Keratinocyte (primary cell): Measurements from ENCODE around the gene TFPI. TPM values are rescaled to one million over a fixed set of nuclear protein-coding genes. Genes with fewer than 3 reads are reported as not detected.
A peak's percentile ranks its signal among the peaks of the same experiment; 100 is the strongest.

Experiments
- DNase-seq: peaks from one replicate; pipeline ENCODE4 v3.0.0-alpha.2; 2011; ENCODE audit warnings: low read depth, missing footprints, low spot score
- FAIRE-seq: peaks from 2 replicates; lab custom pipeline; 2011; peaks lifted over from hg19 to GRCh38; lab: Jason Lieb, UNC
- H2AFZ ChIP-seq: 2 replicates; pipeline ENCODE4 v1.6.0; 2012; ENCODE audit warnings: low read length, control low read depth, inconsistent platforms; ENCODE audit not compliant: control insufficient read depth
- H3K27ac ChIP-seq: 2 replicates; pipeline ENCODE4 v1.5.1; 2011; ENCODE audit warnings: low read length; ENCODE audit not compliant: control insufficient read depth, insufficient read depth
- H3K27me3 ChIP-seq: 3 replicates; pipeline ENCODE4 v1.6.0; 2011; ENCODE audit warnings: low read length; ENCODE audit not compliant: control insufficient read depth, insufficient read depth; ENCODE audit errors: extremely low read depth
- H3K36me3 ChIP-seq, 2 experiments: 2 replicates in 1 of 2; 3 replicates in 1 of 2; pipeline ENCODE4 v1.5.1; 2011; ENCODE audit warnings: low read length in 2 of 2, mild to moderate bottlenecking in 1 of 2; ENCODE audit not compliant: control insufficient read depth in 2 of 2, insufficient read depth in 2 of 2; ENCODE audit errors: extremely low read depth in 1 of 2
- H3K4me1 ChIP-seq: 3 replicates; pipeline ENCODE4 v1.5.1; 2011; ENCODE audit warnings: low read length; ENCODE audit not compliant: control insufficient read depth, insufficient read depth; ENCODE audit errors: extremely low read depth
- H3K4me2 ChIP-seq: 3 replicates; pipeline ENCODE4 v1.6.0; 2011; ENCODE audit warnings: low read depth, low read length; ENCODE audit not compliant: control insufficient read depth, insufficient read depth; ENCODE audit errors: extremely low read depth
- H3K4me3 ChIP-seq, 3 experiments: fragments of 200-600 bp in 1 of 3; sonication (generic) in 1 of 3; 2 replicates in 2 of 3; 3 replicates in 1 of 3; pipeline ENCODE4 v1.5.1; 2011 to 2016; ENCODE audit warnings: low read length in 3 of 3, mild to moderate bottlenecking in 3 of 3, control low read depth in 2 of 3, inconsistent platforms in 1 of 3, low read depth in 1 of 3, mixed read lengths in 1 of 3, mixed run types in 1 of 3, moderate library complexity in 1 of 3; ENCODE audit not compliant: control insufficient read depth in 2 of 3, insufficient read depth in 2 of 3; ENCODE audit errors: extremely low read depth in 1 of 3
- H3K79me2 ChIP-seq: 2 replicates; pipeline ENCODE4 v1.6.0; 2012; ENCODE audit warnings: low read length; ENCODE audit not compliant: control insufficient read depth, insufficient read depth
- H3K9ac ChIP-seq: 3 replicates; pipeline ENCODE4 v1.6.0; 2011; ENCODE audit warnings: low read length; ENCODE audit not compliant: control insufficient read depth, insufficient read depth; ENCODE audit errors: extremely low read depth
- H3K9me1 ChIP-seq: 3 replicates; pipeline ENCODE4 v1.6.0; 2011; ENCODE audit warnings: low read length; ENCODE audit not compliant: control insufficient read depth, insufficient read depth; ENCODE audit errors: extremely low read depth
- H3K9me3 ChIP-seq: 2 replicates; pipeline ENCODE4 v1.5.1; 2012; ENCODE audit warnings: low read depth, low read length; ENCODE audit not compliant: control insufficient read depth
- H4K20me1 ChIP-seq: 3 replicates; pipeline ENCODE4 v1.6.0; 2011; ENCODE audit warnings: low read length; ENCODE audit not compliant: control insufficient read depth, insufficient read depth; ENCODE audit errors: extremely low read depth
- EZH2 ChIP-seq: IDR thresholded peaks from one replicate; pipeline ENCODE4 v1.6.1; 2012; ENCODE audit warnings: inconsistent platforms, mild to moderate bottlenecking, low read length, moderate library complexity
- dilution Hi-C: fragments of 300-500 bp; cut with MboI; formaldehyde crosslinking; loops from one replicate; pipeline ENCODE4 v1.7.0; 2020; ENCODE audit warnings: low sequenced_read_pairs; ENCODE audit not compliant: extremely low pct_ligation_motif_present
- polyA plus RNA-seq, 5 experiments: library from polyadenylated mRNA; depleted of rRNA in 3 of 5; stranded (reverse) in 3 of 5; stranded (forward) in 1 of 5; unstranded in 1 of 5; fragments of >200 nt; gene quantifications; 1 replicate in 1 of 5; 2 replicates in 3 of 5; 3 replicates in 1 of 5; pipeline versions ENCODE4 v1.2.1 to v1.2.3, GENCODE V29; 2011 to 2012; ENCODE audit warnings: missing spikeins in 2 of 5, low read depth in 1 of 5, low replicate concordance in 1 of 5
- TF ChIP-seq, protein P1 (sequence below), 3 experiments: IDR thresholded peaks in 1 of 3; conservative IDR thresholded peaks in 1 of 3; optimal IDR thresholded peaks in 1 of 3; 2 replicates in 2 of 3; 3 replicates in 1 of 3; pipeline versions ENCODE3 to v1.5.1; 2011; ENCODE audit warnings: low read length in 3 of 3, mild to moderate bottlenecking in 3 of 3, moderate library complexity in 2 of 3, control low read depth in 1 of 3, inconsistent platforms in 1 of 3; ENCODE audit not compliant: insufficient read depth in 2 of 3; ENCODE audit errors: extremely low read depth in 1 of 3

TFPI gene
- polyA plus RNA-seq, 1 donor (not counting 4 experiments of a cell fraction or from before 2014, with no cell fraction given), result 1.1 TPM

GRCh38 chr2:187581125-187581896 is 27.1 kb upstream of the TFPI start:
- Histone ChIP-seq H3K27ac (no peak overlapping the region), H3K9me1 (no peaks in the 10 kb centered on the region), H3K9me3 (no peaks in the 10 kb centered on the region), H3K9ac (no peak overlapping the region), H2AFZ (peak overlapping the region; percentile 74), H3K36me3 (no peaks in the 10 kb centered on the region), H3K27me3 (no peaks in the 10 kb centered on the region), H4K20me1 (no peaks in the 10 kb centered on the region), H3K4me3 (peak overlapping the region in 1 of 3 experiments; percentile 25), H3K79me2 (no peaks in the 10 kb centered on the region), H3K4me2 (peak overlapping the region; percentile 63), H3K4me1 (peaks cover 3% of the 10 kb centered on the region)
- peak; percentile 32 for FAIRE-seq
- DNase-seq, result peak; percentile 4
- dilution Hi-C loops, result no loop called here
- TF ChIP-seq EZH2, result no peak
- TF ChIP-seq, protein P1, sequence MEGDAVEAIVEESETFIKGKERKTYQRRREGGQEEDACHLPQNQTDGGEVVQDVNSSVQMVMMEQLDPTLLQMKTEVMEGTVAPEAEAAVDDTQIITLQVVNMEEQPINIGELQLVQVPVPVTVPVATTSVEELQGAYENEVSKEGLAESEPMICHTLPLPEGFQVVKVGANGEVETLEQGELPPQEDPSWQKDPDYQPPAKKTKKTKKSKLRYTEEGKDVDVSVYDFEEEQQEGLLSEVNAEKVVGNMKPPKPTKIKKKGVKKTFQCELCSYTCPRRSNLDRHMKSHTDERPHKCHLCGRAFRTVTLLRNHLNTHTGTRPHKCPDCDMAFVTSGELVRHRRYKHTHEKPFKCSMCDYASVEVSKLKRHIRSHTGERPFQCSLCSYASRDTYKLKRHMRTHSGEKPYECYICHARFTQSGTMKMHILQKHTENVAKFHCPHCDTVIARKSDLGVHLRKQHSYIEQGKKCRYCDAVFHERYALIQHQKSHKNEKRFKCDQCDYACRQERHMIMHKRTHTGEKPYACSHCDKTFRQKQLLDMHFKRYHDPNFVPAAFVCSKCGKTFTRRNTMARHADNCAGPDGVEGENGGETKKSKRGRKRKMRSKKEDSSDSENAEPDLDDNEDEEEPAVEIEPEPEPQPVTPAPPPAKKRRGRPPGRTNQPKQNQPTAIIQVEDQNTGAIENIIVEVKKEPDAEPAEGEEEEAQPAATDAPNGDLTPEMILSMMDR (optimal IDR thresholded peaks at IDR 0.05 in 1 of 3, IDR thresholded peaks at IDR 0.05 in 1 of 3, conservative IDR thresholded peaks at IDR 0.05 in 1 of 3; ENCODE audit: extremely low read depth in 1 of 3, insufficient read depth in 2 of 3, low read length in 3 of 3), result peak; percentile 41 to 61 (median 54)

- Histone ChIP-seq H3K4me1 (no peaks in the 10 kb centered on the region), H3K27ac (no peak overlapping the region), H3K79me2 (no peaks in the 10 kb centered on the region), H2AFZ (no peak overlapping the region), H3K9me3 (no peaks in the 10 kb centered on the region), H3K36me3 (no peaks in the 10 kb centered on the region), H3K9me1 (no peaks in the 10 kb centered on the region), H3K9ac (no peak overlapping the region), H3K27me3 (no peaks in the 10 kb centered on the region), H4K20me1 (no peaks in the 10 kb centered on the region), H3K4me2 (no peak overlapping the region), H3K4me3 (no peak overlapping the region)
- no peak for TF ChIP-seq EZH2
- TF ChIP-seq, protein P1 (optimal IDR thresholded peaks at IDR 0.05 in 1 of 3, IDR thresholded peaks at IDR 0.05 in 1 of 3, conservative IDR thresholded peaks at IDR 0.05 in 1 of 3; ENCODE audit: extremely low read depth in 1 of 3, insufficient read depth in 2 of 3, low read length in 3 of 3), result no peak
- DNase-seq, result peak; percentile 19
- no peak for FAIRE-seq
- dilution Hi-C loops, result no loop called here
Measured at GRCh38 chr2:187580462-187581124, 26.4 kb upstream of the TFPI start.
